IPS-15b (cell line): ENCODE measurements around the gene FBXO8.

Source experiments
- H3K27me3 ChIP-seq: one replicate; pipeline ENCODE4 v1.6.1; 2013; ENCODE audit warnings: low read length; ENCODE audit not compliant: control insufficient read depth, insufficient read depth
- H3K36me3 ChIP-seq: one replicate; pipeline ENCODE4 v1.6.1; 2013; ENCODE audit warnings: low read length; ENCODE audit not compliant: control insufficient read depth, insufficient read depth
- H3K4me1 ChIP-seq: one replicate; pipeline ENCODE4 v1.6.1; 2013; ENCODE audit warnings: mild to moderate bottlenecking, low read length; ENCODE audit not compliant: control insufficient read depth, insufficient read depth
- H3K4me3 ChIP-seq: one replicate; pipeline ENCODE4 v1.5.1; 2013; ENCODE audit warnings: low read depth, low read length
- H3K9ac ChIP-seq: one replicate; pipeline ENCODE4 v1.6.1; 2013; ENCODE audit warnings: low read depth, mild to moderate bottlenecking, low read length
- H3K9me3 ChIP-seq: one replicate; pipeline ENCODE4 v1.6.1; 2013; ENCODE audit warnings: mild to moderate bottlenecking, low read length; ENCODE audit not compliant: control insufficient read depth, insufficient read depth

The FBXO8 gene

DNA sequence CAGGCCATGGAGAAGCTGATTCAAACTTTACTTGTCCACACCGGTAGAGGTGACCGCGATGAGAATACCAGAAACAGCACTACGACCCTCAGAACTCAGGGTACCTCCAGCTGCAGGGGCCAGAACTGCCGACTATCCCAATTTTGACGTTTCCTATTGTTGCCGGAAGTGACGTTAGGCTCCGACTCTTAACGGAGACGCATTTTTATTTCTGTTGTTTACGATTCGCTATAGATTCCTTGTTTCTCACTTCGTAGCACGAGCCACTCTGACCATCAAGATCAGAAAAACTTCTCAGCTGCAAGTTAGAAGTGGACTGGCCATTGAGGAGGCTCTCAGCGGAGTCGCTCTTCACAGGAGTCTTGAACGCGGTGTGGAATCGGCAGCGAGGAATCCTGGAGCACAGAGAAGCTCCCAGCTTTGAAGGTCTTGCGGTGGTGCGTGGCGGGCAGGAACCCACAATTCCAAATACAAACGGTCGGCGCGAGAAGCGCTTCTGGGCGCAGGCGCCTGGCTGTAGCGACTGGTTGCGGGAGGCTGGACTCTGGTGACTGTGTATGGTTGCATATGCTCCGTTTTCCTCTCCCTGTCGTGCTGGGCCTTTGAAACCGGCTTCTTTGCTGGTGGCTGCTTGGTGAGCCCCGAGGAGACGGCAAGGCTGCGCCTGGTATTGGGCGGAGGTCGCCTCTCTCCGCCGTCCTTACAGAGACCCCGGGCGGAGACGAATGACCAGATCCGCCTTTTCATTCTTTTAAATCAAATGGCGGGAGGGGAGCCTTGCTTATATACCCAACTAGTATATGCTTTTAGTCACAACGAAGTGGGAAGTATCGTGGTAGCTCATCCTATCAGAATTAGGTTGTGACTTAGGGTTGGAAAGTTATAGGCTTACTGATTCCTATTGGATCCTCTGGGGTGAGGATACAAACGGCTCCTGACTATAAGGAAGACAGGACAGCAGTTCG is at the start of gene FBXO8, which contains the start of gene CEP44:
FBXO8 (minus strand) TSS at position 161 of the 965 bp plus-strand sequence. CDS start 20,575 bp downstream, outside the sequence.
CEP44 (plus strand) TSS at position 405 of the 965 bp plus-strand sequence. CDS start 15,211 bp downstream, outside the sequence.
- Histone ChIP-seq H3K36me3 (no peaks in the 10 kb centered on the region), H3K9ac (peak within 1 kb of the TSS; percentile 100), H3K9me3 (no peaks in the 10 kb centered on the region), H3K27me3 (no peaks in the 10 kb centered on the region), H3K4me1 (no peaks in the 10 kb centered on the region), H3K4me3 (peak within 1 kb of the TSS; percentile 99)

GRCh38 chr4:174332741-174333493 is 49.5 kb upstream of the FBXO8 start:
- Histone ChIP-seq H3K9ac (no peak overlapping the region), H3K27me3 (no peaks in the 10 kb centered on the region), H3K4me1 (no peaks in the 10 kb centered on the region), H3K9me3 (no peaks in the 10 kb centered on the region), H3K36me3 (no peaks in the 10 kb centered on the region), H3K4me3 (no peak overlapping the region)

GRCh38 chr4:174324725-174325124 is 41.3 kb upstream of the FBXO8 start:
- no peaks in the 10 kb centered on the region for H3K4me1 ChIP-seq
- no peaks in the 10 kb centered on the region for H3K36me3 ChIP-seq
- H3K9me3 ChIP-seq, result no peaks in the 10 kb centered on the region
- no peaks in the 10 kb centered on the region for H3K27me3 ChIP-seq
- no peak overlapping the region for H3K9ac ChIP-seq
- H3K4me3 ChIP-seq, result no peak overlapping the region

DNA sequence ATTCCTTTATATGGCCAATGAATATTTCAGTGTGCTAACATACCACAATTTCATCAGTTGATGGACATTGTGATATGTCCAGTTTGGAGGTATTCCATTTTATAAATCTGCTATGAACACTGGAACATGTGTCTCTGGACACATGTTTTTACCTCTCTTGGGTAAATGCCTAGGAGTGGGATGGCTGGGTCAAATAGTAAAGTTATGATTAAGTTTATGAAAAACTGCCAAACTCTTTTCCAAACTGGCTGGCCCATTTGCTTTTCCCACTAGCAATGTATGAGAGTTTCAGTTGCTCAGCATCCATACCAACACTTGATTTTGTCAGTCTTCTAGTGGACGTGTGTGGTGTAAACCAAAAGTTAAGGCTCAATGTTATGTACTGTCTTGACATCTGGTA is 40.8 kb upstream of the FBXO8 start:
- H3K9ac ChIP-seq, result no peak overlapping the region
- no peaks in the 10 kb centered on the region for H3K36me3 ChIP-seq
- H3K4me3 ChIP-seq, result no peak overlapping the region
- H3K4me1 ChIP-seq, result no peaks in the 10 kb centered on the region
- H3K9me3 ChIP-seq, result no peaks in the 10 kb centered on the region
- no peaks in the 10 kb centered on the region for H3K27me3 ChIP-seq

DNA sequence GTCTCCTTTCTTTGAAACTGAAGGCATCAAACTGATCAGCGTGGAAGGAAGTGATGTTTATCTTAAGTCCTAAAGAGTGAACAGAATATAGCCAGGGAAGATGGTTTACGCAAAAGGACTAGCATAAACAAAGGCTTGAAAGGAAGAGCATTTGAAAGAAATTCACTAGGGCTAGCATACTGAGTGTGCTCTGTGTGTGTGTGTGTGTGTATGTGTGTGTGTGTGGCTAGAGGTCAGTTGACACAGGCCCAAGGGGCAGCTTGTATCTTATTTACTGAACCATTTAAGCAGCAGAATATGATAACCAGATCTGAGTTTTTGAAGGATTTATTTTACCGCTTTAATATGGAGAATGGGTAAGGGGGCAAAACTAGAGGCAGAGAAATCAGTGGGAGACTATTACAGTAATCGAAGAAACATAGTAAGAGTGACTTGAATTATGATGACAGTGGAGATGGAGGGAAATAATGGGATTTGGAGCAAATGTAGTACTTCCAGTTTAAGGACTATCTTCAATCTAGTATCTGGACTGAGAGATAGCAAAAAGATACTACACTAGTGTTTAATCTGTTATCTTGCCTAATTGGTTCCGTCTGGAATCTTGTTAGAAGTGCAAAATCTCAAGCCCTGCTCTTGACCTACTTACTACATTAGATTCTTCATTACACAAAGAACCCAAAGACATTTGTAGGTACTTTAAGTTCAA is 37.2 kb upstream of the FBXO8 start:
- Histone ChIP-seq H3K4me3 (no peak overlapping the region), H3K27me3 (no peaks in the 10 kb centered on the region), H3K4me1 (no peaks in the 10 kb centered on the region), H3K9me3 (no peaks in the 10 kb centered on the region), H3K36me3 (no peaks in the 10 kb centered on the region), H3K9ac (no peak overlapping the region)

DNA sequence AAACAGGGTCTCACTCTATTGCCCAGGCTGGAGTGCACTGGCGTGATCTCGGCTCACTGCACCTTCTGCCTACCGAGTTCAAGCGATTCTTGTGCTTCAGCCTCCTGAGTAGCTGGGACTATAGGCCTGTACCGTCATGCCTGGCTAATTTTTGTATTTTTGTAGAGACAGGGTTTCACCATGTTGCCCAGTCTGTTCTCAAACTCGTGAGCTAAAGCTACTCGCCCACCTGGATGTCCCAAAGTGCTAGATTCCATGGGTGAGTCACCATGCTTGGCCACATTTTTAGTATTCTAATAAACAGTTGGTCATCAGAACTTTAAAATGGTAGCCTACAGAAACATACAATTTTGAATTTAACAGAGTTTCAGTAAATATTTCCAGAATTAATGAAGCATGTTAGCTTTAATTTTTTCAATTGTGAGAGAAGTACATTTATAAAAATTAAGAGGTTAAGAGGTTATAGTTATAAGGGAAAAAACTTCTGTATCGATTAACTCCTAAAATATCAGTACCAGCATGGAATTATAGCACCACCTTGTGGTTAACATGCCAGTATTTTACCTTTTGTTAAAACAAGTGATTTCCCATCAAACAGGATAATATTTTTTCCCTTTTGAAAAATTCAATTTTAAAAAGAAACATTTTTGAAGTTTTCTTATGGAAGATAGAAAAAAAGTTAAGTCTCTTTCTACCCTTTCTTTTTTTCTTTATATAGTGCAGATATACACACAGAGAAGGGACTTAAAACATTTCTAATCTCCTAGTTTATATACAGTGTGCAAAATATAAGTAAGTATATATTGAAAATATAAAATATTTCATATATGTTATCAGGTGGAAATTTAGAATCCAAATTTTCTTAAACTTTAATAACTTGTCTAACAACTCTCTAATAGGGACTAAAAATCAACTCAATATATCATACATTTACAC is 35.6 kb upstream of the FBXO8 start:
- Histone ChIP-seq H3K9me3 (no peaks in the 10 kb centered on the region), H3K4me3 (no peak overlapping the region), H3K4me1 (no peaks in the 10 kb centered on the region), H3K36me3 (no peaks in the 10 kb centered on the region), H3K9ac (no peak overlapping the region), H3K27me3 (no peaks in the 10 kb centered on the region)

DNA sequence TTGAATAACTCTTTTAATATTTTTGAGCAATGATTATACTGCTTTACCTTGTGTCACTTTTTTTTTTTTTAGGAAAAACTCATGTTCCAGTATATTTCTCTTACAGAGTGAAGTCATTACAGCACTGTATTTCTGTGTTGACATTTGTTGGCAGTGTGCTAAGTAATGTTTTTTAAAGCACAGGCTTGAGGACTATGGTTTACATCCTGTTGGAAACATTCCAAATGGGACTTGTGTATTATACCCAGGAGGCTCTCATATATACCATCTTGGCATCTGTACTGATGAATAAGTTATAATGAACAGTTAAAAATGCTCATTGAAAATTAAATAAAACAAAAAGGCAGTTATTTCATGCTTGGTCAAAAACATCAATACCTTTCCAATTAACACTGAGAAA is 34.1 kb upstream of the FBXO8 start:
- H3K9me3 ChIP-seq, result no peaks in the 10 kb centered on the region
- H3K9ac ChIP-seq, result no peak overlapping the region
- H3K4me3 ChIP-seq, result no peak overlapping the region
- H3K36me3 ChIP-seq, result no peaks in the 10 kb centered on the region
- no peaks in the 10 kb centered on the region for H3K4me1 ChIP-seq
- no peaks in the 10 kb centered on the region for H3K27me3 ChIP-seq

DNA sequence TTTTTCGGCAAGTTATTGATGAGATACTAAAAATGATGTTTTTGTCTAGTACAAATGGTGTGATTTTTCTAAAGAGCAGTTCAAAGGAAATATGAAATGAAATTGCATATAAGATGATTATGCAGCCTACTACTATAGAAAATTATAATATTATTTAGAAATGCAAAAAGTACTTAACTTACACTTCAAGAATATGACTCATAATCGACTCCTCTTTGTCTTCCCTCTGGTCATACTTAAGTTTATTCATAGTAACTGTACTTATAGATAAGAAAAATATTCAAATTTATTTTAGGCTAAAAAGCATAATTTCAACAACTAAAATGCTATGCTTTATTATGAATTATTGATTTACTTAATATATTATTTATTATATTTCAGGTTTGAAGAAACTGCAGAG is 33.5 kb upstream of the FBXO8 start:
- H3K4me1 ChIP-seq, result no peaks in the 10 kb centered on the region
- no peaks in the 10 kb centered on the region for H3K9me3 ChIP-seq
- H3K9ac ChIP-seq, result no peak overlapping the region
- no peak overlapping the region for H3K4me3 ChIP-seq
- H3K36me3 ChIP-seq, result no peaks in the 10 kb centered on the region
- H3K27me3 ChIP-seq, result no peaks in the 10 kb centered on the region

DNA sequence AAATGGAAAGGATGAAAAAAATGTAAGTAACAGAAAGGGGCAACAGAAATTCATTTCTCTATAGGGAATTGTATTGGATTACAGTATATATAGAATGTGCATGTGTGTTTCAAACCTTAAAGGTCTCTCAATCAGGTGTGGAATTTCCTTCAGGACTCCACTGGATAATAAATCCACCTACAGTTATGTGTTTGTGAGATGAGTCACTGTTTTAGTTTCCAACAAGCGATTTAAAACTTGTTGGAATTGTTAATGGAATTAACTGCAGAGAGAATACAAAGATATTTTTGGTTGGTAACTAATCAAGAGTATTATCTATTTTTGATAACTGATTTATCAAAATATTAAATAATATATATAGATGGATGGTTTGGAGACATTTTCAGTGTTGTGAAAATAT is 33.1 kb upstream of the FBXO8 start:
- Histone ChIP-seq H3K36me3 (no peaks in the 10 kb centered on the region), H3K4me1 (no peaks in the 10 kb centered on the region), H3K9ac (no peak overlapping the region), H3K9me3 (no peaks in the 10 kb centered on the region), H3K4me3 (no peak overlapping the region), H3K27me3 (no peaks in the 10 kb centered on the region)

DNA sequence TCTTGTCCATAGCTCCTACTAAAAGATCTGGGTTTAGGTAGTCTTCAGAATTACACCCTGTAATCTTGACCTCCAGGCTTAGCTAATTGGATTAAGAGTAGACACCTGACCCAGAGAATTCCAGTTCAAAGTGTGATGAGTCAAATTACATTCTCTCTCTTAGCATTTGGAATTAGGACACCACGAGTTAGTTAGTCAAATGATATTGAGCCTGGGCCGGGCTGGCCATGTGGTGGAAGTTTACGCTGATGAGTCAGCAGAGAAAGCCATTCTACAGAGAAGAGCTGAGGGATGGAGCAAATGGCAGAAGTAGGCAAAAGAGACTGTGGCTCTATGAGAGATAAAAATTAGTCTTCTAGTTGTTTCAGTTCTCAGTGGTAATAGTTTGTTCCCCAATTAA is 31.3 kb upstream of the FBXO8 start:
- Histone ChIP-seq H3K9ac (no peak overlapping the region), H3K4me3 (no peak overlapping the region), H3K9me3 (no peaks in the 10 kb centered on the region), H3K4me1 (no peaks in the 10 kb centered on the region), H3K36me3 (no peaks in the 10 kb centered on the region), H3K27me3 (no peaks in the 10 kb centered on the region)

GRCh38 chr4:174314274-174314673 is 30.8 kb upstream of the FBXO8 start:
- H3K4me3 ChIP-seq, result no peak overlapping the region
- no peaks in the 10 kb centered on the region for H3K9me3 ChIP-seq
- H3K36me3 ChIP-seq, result no peaks in the 10 kb centered on the region
- no peak overlapping the region for H3K9ac ChIP-seq
- H3K4me1 ChIP-seq, result no peaks in the 10 kb centered on the region
- no peaks in the 10 kb centered on the region for H3K27me3 ChIP-seq
